K562 (cell line): ENCODE measurements around the gene EGR4. TPM values are rescaled to one million over a fixed set of nuclear protein-coding genes. Genes with fewer than 3 reads are reported as not detected.

Experiments used
- HMGN3 ChIP-seq: IDR thresholded peaks from 2 replicates; pipeline ENCODE4 v1.6.1; 2011; ENCODE audit warnings: borderline replicate concordance, low read depth, mild to moderate bottlenecking, mixed read lengths, low read length; ENCODE audit not compliant: insufficient read length; ENCODE audit errors: extremely low read depth
- SIN3A ChIP-seq, 2 experiments: fragments of 150-350 bp in 1 of 2; IDR thresholded peaks; 2 replicates each; pipeline ENCODE4 v1.6.1; 2011 to 2016; ENCODE audit warnings: borderline replicate concordance in 2 of 2, low read depth in 2 of 2, low read length in 2 of 2, mild to moderate bottlenecking in 2 of 2, moderate library complexity in 2 of 2; ENCODE audit not compliant: control insufficient read depth in 1 of 2
- polyA plus RNA-seq, 8 experiments: library from polyadenylated mRNA; depleted of rRNA in 4 of 8; stranded (reverse) in 5 of 8; unstranded in 3 of 8; fragments of >200 nt; fragmentation: Nextera tagmentation in 2 of 8; fragmentation: Illumina TruSeq in 1 of 8; extraction: Ambion mirVana in 2 of 8; extraction: Trizol in 1 of 8; gene quantifications; 2 replicates each; pipeline versions ENCODE4 v1.2.1 to v1.2.3, GENCODE V29; 2011 to 2014; ENCODE audit warnings: inconsistent platforms in 1 of 8, missing spikeins in 1 of 8
- total RNA-seq, 7 experiments: library from RNA; depleted of rRNA in 6 of 7; stranded (reverse); fragments of >200 nt in 6 of 7; fragmentation: Illumina TruSeq in 2 of 7; extraction: Trizol in 2 of 7; gene quantifications; 2 replicates each; pipeline versions ENCODE4 v1.2.1 to v1.2.3, GENCODE V29; 2011 to 2021; ENCODE audit warnings: low replicate concordance in 1 of 7
- TF ChIP-seq, protein P1 (sequence below), 2 experiments: IDR thresholded peaks; 2 replicates each; pipeline ENCODE4 v1.6.1; 2011; ENCODE audit warnings: borderline replicate concordance in 1 of 2, control low read depth in 1 of 2, low read depth in 1 of 2, low read length in 1 of 2, mild to moderate bottlenecking in 1 of 2, mixed read lengths in 1 of 2, moderate library complexity in 1 of 2; ENCODE audit not compliant: insufficient read depth in 1 of 2, insufficient read length in 1 of 2, poor library complexity in 1 of 2, severe bottlenecking in 1 of 2; ENCODE audit errors: extremely low read depth in 1 of 2
- TF ChIP-seq, protein P2 (sequence below): fragments of 200-600 bp; sonication (generic); IDR thresholded peaks from one replicate; pipeline ENCODE4 v1.6.1; 2012; ENCODE audit warnings: mild to moderate bottlenecking, low read depth, low read length, inconsistent platforms

Gene EGR4
- total and polyA plus RNA-seq, 9 of the 15 experiments (the other 6 are each of a cell fraction or from before 2014, with no cell fraction given), result not detected

DNA sequence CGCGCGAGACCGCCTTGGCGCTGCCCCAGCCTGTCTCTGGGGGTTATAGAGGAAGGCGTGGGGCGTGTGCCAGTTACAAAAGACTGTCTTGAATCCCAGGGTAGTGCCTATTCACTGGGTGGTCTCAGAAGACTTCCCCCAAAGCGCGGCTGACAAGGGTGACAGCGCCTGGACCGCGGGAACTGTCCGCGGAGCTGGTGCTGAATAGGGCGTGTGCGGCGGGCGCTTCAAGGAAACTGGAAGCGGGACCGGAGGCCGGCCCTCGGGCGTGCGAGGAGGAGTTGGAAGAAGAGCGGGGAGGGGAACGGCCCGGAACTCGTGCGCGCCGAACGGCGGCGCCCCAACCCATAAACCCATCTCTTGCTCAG, 2.3 kb downstream of the EGR4 start (continued):
- TF ChIP-seq, protein P1, sequence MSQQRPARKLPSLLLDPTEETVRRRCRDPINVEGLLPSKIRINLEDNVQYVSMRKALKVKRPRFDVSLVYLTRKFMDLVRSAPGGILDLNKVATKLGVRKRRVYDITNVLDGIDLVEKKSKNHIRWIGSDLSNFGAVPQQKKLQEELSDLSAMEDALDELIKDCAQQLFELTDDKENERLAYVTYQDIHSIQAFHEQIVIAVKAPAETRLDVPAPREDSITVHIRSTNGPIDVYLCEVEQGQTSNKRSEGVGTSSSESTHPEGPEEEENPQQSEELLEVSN (IDR thresholded peaks at IDR 0.05; ENCODE audit: borderline replicate concordance in 1 of 2, extremely low read depth in 1 of 2, insufficient read depth in 1 of 2, insufficient read length in 1 of 2, low read depth in 1 of 2, low read length in 1 of 2, poor library complexity in 1 of 2, severe bottlenecking in 1 of 2), result peak in 1 of 2 experiments; percentile 58
- peak in 1 of 2 experiments; percentile 90; a peak in 2 of 4 replicates for TF ChIP-seq SIN3A (IDR thresholded peaks at IDR 0.05; ENCODE audit: borderline replicate concordance in 2 of 2, control insufficient read depth in 1 of 2, low read depth in 2 of 2, low read length in 2 of 2)
- TF ChIP-seq, protein P2, sequence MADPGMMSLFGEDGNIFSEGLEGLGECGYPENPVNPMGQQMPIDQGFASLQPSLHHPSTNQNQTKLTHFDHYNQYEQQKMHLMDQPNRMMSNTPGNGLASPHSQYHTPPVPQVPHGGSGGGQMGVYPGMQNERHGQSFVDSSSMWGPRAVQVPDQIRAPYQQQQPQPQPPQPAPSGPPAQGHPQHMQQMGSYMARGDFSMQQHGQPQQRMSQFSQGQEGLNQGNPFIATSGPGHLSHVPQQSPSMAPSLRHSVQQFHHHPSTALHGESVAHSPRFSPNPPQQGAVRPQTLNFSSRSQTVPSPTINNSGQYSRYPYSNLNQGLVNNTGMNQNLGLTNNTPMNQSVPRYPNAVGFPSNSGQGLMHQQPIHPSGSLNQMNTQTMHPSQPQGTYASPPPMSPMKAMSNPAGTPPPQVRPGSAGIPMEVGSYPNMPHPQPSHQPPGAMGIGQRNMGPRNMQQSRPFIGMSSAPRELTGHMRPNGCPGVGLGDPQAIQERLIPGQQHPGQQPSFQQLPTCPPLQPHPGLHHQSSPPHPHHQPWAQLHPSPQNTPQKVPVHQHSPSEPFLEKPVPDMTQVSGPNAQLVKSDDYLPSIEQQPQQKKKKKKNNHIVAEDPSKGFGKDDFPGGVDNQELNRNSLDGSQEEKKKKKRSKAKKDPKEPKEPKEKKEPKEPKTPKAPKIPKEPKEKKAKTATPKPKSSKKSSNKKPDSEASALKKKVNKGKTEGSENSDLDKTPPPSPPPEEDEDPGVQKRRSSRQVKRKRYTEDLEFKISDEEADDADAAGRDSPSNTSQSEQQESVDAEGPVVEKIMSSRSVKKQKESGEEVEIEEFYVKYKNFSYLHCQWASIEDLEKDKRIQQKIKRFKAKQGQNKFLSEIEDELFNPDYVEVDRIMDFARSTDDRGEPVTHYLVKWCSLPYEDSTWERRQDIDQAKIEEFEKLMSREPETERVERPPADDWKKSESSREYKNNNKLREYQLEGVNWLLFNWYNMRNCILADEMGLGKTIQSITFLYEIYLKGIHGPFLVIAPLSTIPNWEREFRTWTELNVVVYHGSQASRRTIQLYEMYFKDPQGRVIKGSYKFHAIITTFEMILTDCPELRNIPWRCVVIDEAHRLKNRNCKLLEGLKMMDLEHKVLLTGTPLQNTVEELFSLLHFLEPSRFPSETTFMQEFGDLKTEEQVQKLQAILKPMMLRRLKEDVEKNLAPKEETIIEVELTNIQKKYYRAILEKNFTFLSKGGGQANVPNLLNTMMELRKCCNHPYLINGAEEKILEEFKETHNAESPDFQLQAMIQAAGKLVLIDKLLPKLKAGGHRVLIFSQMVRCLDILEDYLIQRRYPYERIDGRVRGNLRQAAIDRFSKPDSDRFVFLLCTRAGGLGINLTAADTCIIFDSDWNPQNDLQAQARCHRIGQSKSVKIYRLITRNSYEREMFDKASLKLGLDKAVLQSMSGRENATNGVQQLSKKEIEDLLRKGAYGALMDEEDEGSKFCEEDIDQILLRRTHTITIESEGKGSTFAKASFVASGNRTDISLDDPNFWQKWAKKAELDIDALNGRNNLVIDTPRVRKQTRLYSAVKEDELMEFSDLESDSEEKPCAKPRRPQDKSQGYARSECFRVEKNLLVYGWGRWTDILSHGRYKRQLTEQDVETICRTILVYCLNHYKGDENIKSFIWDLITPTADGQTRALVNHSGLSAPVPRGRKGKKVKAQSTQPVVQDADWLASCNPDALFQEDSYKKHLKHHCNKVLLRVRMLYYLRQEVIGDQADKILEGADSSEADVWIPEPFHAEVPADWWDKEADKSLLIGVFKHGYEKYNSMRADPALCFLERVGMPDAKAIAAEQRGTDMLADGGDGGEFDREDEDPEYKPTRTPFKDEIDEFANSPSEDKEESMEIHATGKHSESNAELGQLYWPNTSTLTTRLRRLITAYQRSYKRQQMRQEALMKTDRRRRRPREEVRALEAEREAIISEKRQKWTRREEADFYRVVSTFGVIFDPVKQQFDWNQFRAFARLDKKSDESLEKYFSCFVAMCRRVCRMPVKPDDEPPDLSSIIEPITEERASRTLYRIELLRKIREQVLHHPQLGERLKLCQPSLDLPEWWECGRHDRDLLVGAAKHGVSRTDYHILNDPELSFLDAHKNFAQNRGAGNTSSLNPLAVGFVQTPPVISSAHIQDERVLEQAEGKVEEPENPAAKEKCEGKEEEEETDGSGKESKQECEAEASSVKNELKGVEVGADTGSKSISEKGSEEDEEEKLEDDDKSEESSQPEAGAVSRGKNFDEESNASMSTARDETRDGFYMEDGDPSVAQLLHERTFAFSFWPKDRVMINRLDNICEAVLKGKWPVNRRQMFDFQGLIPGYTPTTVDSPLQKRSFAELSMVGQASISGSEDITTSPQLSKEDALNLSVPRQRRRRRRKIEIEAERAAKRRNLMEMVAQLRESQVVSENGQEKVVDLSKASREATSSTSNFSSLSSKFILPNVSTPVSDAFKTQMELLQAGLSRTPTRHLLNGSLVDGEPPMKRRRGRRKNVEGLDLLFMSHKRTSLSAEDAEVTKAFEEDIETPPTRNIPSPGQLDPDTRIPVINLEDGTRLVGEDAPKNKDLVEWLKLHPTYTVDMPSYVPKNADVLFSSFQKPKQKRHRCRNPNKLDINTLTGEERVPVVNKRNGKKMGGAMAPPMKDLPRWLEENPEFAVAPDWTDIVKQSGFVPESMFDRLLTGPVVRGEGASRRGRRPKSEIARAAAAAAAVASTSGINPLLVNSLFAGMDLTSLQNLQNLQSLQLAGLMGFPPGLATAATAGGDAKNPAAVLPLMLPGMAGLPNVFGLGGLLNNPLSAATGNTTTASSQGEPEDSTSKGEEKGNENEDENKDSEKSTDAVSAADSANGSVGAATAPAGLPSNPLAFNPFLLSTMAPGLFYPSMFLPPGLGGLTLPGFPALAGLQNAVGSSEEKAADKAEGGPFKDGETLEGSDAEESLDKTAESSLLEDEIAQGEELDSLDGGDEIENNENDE, result no peak
- peak; percentile 15 for TF ChIP-seq HMGN3
